AG09309 (cell line): ENCODE measurements around the gene MAN1C1.

Source experiments
- DNase-seq: peaks from one replicate; pipeline ENCODE4 v3.0.0-alpha.2; 2010; ENCODE audit warnings: low read depth
- H3K4me3 ChIP-seq: 2 replicates; pipeline ENCODE4 v1.5.1; 2011; ENCODE audit warnings: mild to moderate bottlenecking, low read depth, low read length, moderate library complexity; ENCODE audit not compliant: control insufficient read depth
- TF ChIP-seq, protein P1 (sequence below): IDR thresholded peaks from 2 replicates; pipeline ENCODE4 v1.5.1; 2011; ENCODE audit warnings: mild to moderate bottlenecking, low read depth, low read length, inconsistent platforms; ENCODE audit not compliant: insufficient read depth, control insufficient read depth; ENCODE audit errors: missing control alignments

The MAN1C1 gene

DNA sequence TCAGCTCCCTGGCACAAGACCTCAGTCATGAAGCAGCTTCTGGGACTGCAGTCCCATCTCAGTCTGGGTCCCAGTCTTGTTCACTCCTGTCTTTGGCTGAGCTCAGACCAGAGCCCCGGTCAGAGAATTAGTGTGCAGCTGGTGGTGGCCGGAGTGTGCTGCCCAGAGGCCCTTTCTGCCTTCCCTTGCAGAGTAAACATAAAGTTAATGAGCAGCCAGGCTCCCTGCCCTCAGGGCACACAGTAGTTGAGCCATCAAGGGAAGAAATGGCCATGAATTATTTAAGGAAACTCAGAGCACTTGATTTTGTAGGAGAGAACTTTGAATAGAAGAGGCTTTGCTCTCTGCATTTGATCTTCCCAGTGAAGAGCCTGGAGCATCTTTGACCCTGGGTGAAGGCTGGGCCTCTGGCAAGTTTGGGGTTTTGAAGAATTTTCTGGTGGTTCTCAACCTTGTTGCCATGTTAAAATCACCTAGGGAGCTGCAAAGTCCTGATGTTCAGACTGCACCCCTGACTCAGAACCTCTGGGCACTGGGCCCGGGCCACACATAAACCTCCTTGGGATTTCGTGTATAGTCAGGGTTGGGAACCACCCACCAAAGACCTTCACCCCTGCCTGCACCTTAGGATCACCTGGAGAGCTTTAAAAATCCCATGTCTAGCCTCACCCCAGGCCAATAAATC lies 157.0 kb downstream of the MAN1C1 start:
- DNase-seq = no peak
- TF ChIP-seq, protein P1, sequence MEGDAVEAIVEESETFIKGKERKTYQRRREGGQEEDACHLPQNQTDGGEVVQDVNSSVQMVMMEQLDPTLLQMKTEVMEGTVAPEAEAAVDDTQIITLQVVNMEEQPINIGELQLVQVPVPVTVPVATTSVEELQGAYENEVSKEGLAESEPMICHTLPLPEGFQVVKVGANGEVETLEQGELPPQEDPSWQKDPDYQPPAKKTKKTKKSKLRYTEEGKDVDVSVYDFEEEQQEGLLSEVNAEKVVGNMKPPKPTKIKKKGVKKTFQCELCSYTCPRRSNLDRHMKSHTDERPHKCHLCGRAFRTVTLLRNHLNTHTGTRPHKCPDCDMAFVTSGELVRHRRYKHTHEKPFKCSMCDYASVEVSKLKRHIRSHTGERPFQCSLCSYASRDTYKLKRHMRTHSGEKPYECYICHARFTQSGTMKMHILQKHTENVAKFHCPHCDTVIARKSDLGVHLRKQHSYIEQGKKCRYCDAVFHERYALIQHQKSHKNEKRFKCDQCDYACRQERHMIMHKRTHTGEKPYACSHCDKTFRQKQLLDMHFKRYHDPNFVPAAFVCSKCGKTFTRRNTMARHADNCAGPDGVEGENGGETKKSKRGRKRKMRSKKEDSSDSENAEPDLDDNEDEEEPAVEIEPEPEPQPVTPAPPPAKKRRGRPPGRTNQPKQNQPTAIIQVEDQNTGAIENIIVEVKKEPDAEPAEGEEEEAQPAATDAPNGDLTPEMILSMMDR = no peak
- H3K4me3 ChIP-seq = no peak overlapping the region

DNA sequence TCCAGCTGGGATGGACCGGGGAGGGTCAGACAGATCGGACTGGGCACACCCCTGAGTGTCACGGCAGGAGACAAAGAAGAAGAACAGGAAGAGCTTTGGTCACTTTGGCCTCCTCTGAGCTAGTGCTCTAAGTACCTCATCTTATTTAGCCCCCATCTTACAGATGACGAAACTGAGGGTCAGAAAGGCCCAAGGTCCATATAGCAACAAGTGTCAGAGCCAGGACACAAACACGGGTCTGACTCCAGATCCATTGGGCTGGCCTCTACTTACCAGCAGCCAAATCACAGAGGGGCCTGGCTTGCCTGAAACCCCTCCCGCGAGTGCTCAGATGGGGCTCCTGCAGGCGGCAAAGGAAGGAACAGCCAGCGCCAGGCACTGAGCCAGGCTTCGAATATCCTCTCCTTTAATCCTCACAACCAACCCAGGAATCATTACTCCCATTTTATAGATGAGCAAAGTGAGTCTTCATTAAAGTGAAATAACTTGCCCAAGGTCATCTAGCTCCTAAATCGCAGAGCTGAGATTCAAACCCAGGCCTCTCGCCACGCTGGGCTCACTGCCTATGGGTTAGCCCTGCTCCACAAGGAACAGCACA lies 157.7 kb downstream of the MAN1C1 start:
- TF ChIP-seq, protein P1 = no peak
- H3K4me3 ChIP-seq = no peak overlapping the region

DNA sequence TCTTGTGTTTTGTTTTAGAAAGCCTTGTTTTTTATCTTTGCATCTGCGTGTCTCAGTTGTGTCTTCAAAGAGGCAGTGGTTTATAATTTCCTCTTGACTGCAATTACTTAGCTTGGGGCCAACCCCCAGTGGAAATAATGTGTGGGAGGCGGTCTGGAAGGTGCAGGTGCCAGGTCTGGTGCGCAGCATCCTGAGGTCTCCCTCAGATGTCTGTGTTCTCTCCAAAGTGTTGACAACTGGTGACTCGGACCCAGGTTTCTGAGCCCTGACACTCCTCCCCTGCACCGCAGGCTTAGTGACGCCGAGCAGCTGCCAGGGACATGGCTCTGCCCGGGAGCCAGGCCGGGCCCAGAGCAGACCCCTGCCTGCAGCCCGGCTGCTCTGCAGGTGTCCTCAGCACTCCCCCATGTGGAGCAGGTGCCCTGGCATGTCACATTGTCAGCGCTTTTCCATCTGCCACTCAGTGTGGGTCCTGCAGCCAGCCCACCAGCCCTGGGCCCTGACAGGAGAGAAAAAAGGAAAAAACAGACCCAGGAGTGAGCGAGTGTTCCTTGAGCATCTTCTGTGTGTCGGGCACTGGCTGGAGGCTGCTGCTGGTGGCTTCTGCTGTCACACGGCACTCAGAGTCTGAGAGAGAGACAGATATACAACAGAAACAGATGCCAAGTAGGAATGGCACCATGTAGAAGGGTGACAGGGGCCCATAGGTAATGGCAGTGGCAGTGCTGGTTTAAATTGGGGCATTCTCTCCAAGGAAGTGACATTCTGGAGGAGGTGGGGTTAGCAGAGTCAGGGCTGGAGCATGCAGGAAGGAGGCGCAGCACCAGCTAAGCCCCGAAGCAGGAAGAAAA lies 158.6 kb downstream of the MAN1C1 start:
- TF ChIP-seq, protein P1 = no peak
- no peak overlapping the region for H3K4me3 ChIP-seq
- no peak for DNase-seq

More for the DNA sequence above, 157.7 kb downstream of the MAN1C1 start:
- no peak for DNase-seq

DNA sequence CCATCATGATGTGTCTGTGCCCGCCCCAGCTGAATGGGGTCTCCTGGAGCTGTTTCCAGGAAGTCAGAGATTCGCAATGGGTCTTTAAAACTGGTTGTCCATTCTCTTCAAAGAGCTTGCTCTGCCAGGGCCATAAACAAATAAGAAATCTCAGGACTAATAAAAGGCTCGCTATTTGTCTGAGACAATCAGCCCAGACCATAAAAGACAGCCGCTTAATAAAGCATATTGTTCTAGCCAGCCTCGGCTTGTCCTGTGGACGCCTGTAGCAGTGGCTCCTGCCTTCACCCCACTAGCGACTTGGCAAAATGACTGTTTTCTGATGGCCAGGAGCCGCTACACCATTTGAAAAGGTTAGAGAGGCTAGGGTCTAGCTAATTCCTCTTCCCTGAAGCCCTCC lies 162.8 kb downstream of the MAN1C1 start:
- no peak overlapping the region for H3K4me3 ChIP-seq

DNA sequence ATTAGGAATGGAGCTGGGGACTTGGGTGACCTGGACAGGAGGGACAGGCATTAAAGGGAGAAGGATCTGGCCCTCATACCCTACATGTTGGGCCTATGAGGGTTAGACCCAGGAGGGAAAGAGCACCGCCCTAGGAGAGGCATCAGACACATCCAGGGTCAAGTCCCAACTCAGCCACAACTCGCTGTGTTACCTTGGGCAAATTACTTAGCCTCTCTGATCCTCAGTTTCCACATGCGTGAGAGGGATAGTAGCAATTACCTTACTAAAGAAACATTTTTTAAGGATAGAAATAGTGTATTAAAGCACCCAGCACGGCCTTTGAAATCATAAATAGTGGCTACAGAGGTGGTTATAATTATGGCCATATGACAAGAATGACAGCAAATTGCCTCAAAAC lies 163.3 kb downstream of the MAN1C1 start:
- no peak overlapping the region for H3K4me3 ChIP-seq
- TF ChIP-seq, protein P1 = no peak
- no peak for DNase-seq

More for the DNA sequence above, 162.8 kb downstream of the MAN1C1 start:
- TF ChIP-seq, protein P1 = no peak
- no peak for DNase-seq

DNA sequence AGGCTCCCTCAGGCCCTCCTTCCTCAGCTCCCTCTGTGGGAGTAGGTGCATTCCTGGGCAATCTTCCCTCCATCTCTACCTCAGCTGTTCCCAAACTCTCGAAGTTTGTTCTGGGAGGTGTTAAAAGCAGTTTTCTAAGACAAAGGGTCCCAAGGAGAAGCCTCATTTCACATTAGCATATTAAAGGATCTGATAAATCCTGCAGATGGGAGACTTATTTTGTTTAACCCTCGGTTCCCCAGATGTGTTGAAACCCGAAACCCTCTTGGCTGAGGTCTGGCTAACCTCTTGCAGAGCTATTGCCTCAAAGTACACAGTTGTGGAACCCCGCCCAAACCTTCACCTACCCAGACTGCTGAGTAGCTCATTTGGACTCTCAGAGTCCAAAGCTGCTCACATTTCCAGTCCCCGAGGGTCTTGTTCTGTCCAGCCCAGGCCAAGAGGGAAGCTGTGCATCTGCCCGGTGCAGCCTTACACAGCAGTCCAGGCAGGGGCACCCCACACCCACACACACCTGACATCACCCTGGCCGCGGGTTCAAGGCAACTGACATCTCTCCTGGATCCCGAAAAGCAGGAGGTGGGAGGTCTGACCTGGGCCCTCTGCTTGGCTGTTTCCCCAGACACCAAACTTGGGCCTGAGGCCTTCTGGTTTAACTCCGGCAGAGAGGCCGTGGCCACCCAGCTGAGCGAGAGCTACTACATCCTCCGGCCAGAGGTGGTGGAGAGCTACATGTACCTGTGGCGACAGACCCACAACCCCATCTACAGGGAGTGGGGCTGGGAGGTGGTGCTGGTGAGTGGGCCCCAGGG lies 163.9 kb downstream of the MAN1C1 start:
- TF ChIP-seq, protein P1 = no peak
- no peak for DNase-seq
- no peak overlapping the region for H3K4me3 ChIP-seq
